H1 (cell line): Measurements from ENCODE around the gene SAFB2. TPM values are rescaled to one million over a fixed set of nuclear protein-coding genes. Genes with fewer than 3 reads are reported as not detected.

Experiments
- CTCF ChIA-PET: fragments of 300-600 bp; sonication (Branson Sonifier 250); formaldehyde crosslinking; loops from one replicate; lab custom pipeline; 2021; ENCODE audit not compliant: partially characterized antibody; lab: Charles Lee
- POLR2A ChIA-PET: fragments of 300-600 bp; sonication (Branson Sonifier 250); formaldehyde crosslinking; loops from one replicate; lab custom pipeline; 2021; ENCODE audit warnings: inconsistent platforms; ENCODE audit not compliant: partially characterized antibody; lab: Charles Lee
- DNase-seq, 2 experiments: peaks; one replicate each; pipeline versions ENCODE4 v3.0.0 to v3.0.0-alpha.2; 2010 to 2022; ENCODE audit warnings: low spot score in 2 of 2, low read depth in 1 of 2, mixed read lengths in 1 of 2
- FAIRE-seq: peaks from 2 replicates; lab custom pipeline; 2011; peaks lifted over from hg19 to GRCh38; lab: Jason Lieb, UNC
- H2AFZ ChIP-seq: 2 replicates; pipeline ENCODE4 v1.8.1; 2012; ENCODE audit warnings: low read length, inconsistent platforms
- H2AK5ac ChIP-seq: 2 replicates; pipeline ENCODE4 v1.6.1; 2013; ENCODE audit warnings: low read depth, low read length
- H2BK120ac ChIP-seq: replicated peaks from 2 replicates; pipeline ENCODE3; 2013; ENCODE audit warnings: low read depth, low read length, inconsistent platforms
- H2BK12ac ChIP-seq: 2 replicates; pipeline ENCODE4 v1.6.1; 2013; ENCODE audit warnings: low read depth, low read length
- H2BK15ac ChIP-seq: 2 replicates; pipeline ENCODE4 v1.6.1; 2013; ENCODE audit warnings: low read length
- H2BK20ac ChIP-seq: 2 replicates; pipeline ENCODE4 v1.6.1; 2013; ENCODE audit warnings: low read length
- H2BK5ac ChIP-seq: 2 replicates; pipeline ENCODE4 v1.6.1; 2013; ENCODE audit warnings: low read depth, low read length
- H3K14ac ChIP-seq: 2 replicates; pipeline ENCODE4 v1.6.1; 2013; ENCODE audit warnings: inconsistent platforms; ENCODE audit not compliant: insufficient read length
- H3K18ac ChIP-seq: 2 replicates; pipeline ENCODE4 v1.6.1; 2013; ENCODE audit warnings: low read length; ENCODE audit errors: extremely low read depth
- H3K23ac ChIP-seq: 2 replicates; pipeline ENCODE4 v1.6.1; 2013; ENCODE audit warnings: inconsistent platforms; ENCODE audit not compliant: insufficient read length
- H3K23me2 ChIP-seq: 2 replicates; pipeline ENCODE4 v1.6.1; 2013; ENCODE audit warnings: low read depth, low read length
- H3K27ac ChIP-seq: 2 replicates; pipeline ENCODE4 v1.6.1; 2011; ENCODE audit warnings: low read depth, low read length, inconsistent platforms
- H3K27me3 ChIP-seq, 4 experiments: replicated peaks in 1 of 4; 1 replicate in 1 of 4; 2 replicates in 3 of 4; pipeline versions ENCODE4 v1.6.1 to v1.8.1; 2011 to 2013; ENCODE audit warnings: low read length in 3 of 4, mild to moderate bottlenecking in 3 of 4, inconsistent platforms in 2 of 4, mixed read lengths in 2 of 4, moderate library complexity in 1 of 4; ENCODE audit not compliant: control insufficient read depth in 3 of 4, insufficient read depth in 3 of 4; ENCODE audit errors: extremely low read depth in 1 of 4
- H3K36me3 ChIP-seq, 4 experiments: 2 replicates each; pipeline versions ENCODE4 v1.6.1 to v1.8.1; 2011 to 2013; ENCODE audit warnings: mild to moderate bottlenecking in 4 of 4, low read length in 3 of 4, moderate library complexity in 2 of 4, control low read depth in 1 of 4, inconsistent platforms in 1 of 4; ENCODE audit not compliant: insufficient read depth in 4 of 4, control insufficient read depth in 2 of 4
- H3K4ac ChIP-seq: replicated peaks from 2 replicates; pipeline ENCODE3; 2013; ENCODE audit warnings: low read length, low read depth, mixed read lengths, inconsistent platforms; ENCODE audit not compliant: insufficient read length
- H3K4me1 ChIP-seq, 4 experiments: replicated peaks in 1 of 4; 1 replicate in 1 of 4; 2 replicates in 3 of 4; pipeline versions ENCODE4 v1.6.1 to v1.8.1; 2011 to 2013; ENCODE audit warnings: low read length in 3 of 4, inconsistent platforms in 2 of 4, mixed read lengths in 1 of 4; ENCODE audit not compliant: insufficient read depth in 4 of 4, control insufficient read depth in 3 of 4
- H3K4me2 ChIP-seq, 2 experiments: 2 replicates each; pipeline versions ENCODE4 v1.6.1 to v1.8.1; 2011 to 2013; ENCODE audit warnings: low read depth in 2 of 2, low read length in 2 of 2, control low read depth in 1 of 2, inconsistent platforms in 1 of 2, mild to moderate bottlenecking in 1 of 2; ENCODE audit not compliant: insufficient read depth in 1 of 2
- H3K4me3 ChIP-seq, 4 experiments: fragments of 200-600, 300-600 bp in 1 of 4; sonication (generic), shearing (Covaris generic), sonication (Bioruptor Twin) in 1 of 4; 2 replicates each; pipeline versions ENCODE4 v1.5.1 to v1.8.1; 2011 to 2016; ENCODE audit warnings: low read length in 4 of 4, low read depth in 3 of 4, control low read depth in 2 of 4, inconsistent platforms in 2 of 4, mild to moderate bottlenecking in 2 of 4, mixed read lengths in 1 of 4, moderate library complexity in 1 of 4; ENCODE audit not compliant: insufficient read depth in 2 of 4; ENCODE audit errors: extremely low read depth in 1 of 4
- H3K56ac ChIP-seq: replicated peaks from 2 replicates; pipeline ENCODE3; 2013; ENCODE audit warnings: low read depth, mild to moderate bottlenecking, mixed read lengths, low read length, inconsistent platforms; ENCODE audit not compliant: insufficient read length
- H3K79me1 ChIP-seq: 2 replicates; pipeline ENCODE4 v1.6.1; 2013; ENCODE audit warnings: low read depth, low read length, control low read depth
- H3K79me2 ChIP-seq, 2 experiments: 2 replicates each; pipeline versions ENCODE4 v1.6.1 to v1.8.1; 2012 to 2013; ENCODE audit warnings: low read length in 2 of 2, mild to moderate bottlenecking in 2 of 2, inconsistent platforms in 1 of 2; ENCODE audit not compliant: insufficient read depth in 2 of 2, control insufficient read depth in 1 of 2
- H3K9ac ChIP-seq, 4 experiments: replicated peaks in 1 of 4; 1 replicate in 1 of 4; 2 replicates in 3 of 4; pipeline versions ENCODE4 v1.6.1 to v1.8.1; 2011 to 2013; ENCODE audit warnings: low read depth in 3 of 4, low read length in 3 of 4, control low read depth in 2 of 4, mild to moderate bottlenecking in 2 of 4, moderate library complexity in 2 of 4, inconsistent platforms in 1 of 4; ENCODE audit errors: extremely low read depth in 1 of 4
- H3K9me3 ChIP-seq, 2 experiments: 2 replicates each; pipeline versions ENCODE4 v1.6.1 to v1.8.1; 2012 to 2013; ENCODE audit warnings: mild to moderate bottlenecking in 2 of 2, moderate library complexity in 2 of 2, control low read depth in 1 of 2, inconsistent platforms in 1 of 2, low read depth in 1 of 2, low read length in 1 of 2, mixed read lengths in 1 of 2; ENCODE audit not compliant: insufficient read depth in 2 of 2
- H4K20me1 ChIP-seq, 2 experiments: replicated peaks in 1 of 2; 2 replicates each; pipeline versions ENCODE3 to v1.8.1; 2011 to 2013; ENCODE audit warnings: inconsistent platforms in 2 of 2, low read length in 2 of 2, mild to moderate bottlenecking in 1 of 2; ENCODE audit not compliant: insufficient read depth in 2 of 2, control insufficient read depth in 1 of 2
- H4K5ac ChIP-seq: 2 replicates; pipeline ENCODE4 v1.6.1; 2013; ENCODE audit warnings: low read length, low read depth, mixed read lengths, inconsistent platforms; ENCODE audit not compliant: insufficient read length
- H4K8ac ChIP-seq: 2 replicates; pipeline ENCODE4 v1.8.0; 2013; ENCODE audit warnings: mild to moderate bottlenecking, moderate library complexity, low read length, inconsistent platforms; ENCODE audit not compliant: insufficient read depth; ENCODE audit errors: extremely low read depth
- H4K91ac ChIP-seq: replicated peaks from 2 replicates; pipeline ENCODE3; 2013; ENCODE audit warnings: low read length, mixed read lengths, inconsistent platforms; ENCODE audit not compliant: insufficient read length
- CBX5 ChIP-seq: fragments of 300-800, 300-1000 bp; sonication (generic); IDR thresholded peaks from 2 replicates; pipeline ENCODE4 v1.7.1; 2016; ENCODE audit warnings: antibody characterized with exemption, low read length, low read depth
- CREB1 ChIP-seq: IDR thresholded peaks from 2 replicates; pipeline ENCODE4 v1.6.1; 2012; ENCODE audit warnings: inconsistent platforms
- CTCF ChIP-seq, 3 experiments: IDR thresholded peaks; 1 replicate in 2 of 3; 2 replicates in 1 of 3; pipeline versions ENCODE4 v1.5.1 to v1.6.1; 2011; ENCODE audit warnings: low read length in 3 of 3, mild to moderate bottlenecking in 3 of 3, inconsistent platforms in 2 of 3, low read depth in 1 of 3, moderate library complexity in 1 of 3; ENCODE audit not compliant: insufficient read depth in 1 of 3; ENCODE audit errors: control extremely low read depth in 1 of 3
- JUND ChIP-seq: IDR thresholded peaks from 2 replicates; pipeline ENCODE4 v1.6.1; 2011; ENCODE audit warnings: mild to moderate bottlenecking, improper control_type of control experiment, low read length
- NANOG ChIP-seq: IDR thresholded peaks from 2 replicates; pipeline ENCODE4 v1.6.1; 2011; ENCODE audit warnings: low read length, low read depth, mild to moderate bottlenecking, inconsistent platforms; ENCODE audit not compliant: insufficient read depth, poor library complexity, severe bottlenecking
- PHF8 ChIP-seq: fragments of 200-600 bp; sonication (generic); conservative IDR thresholded peaks from 2 replicates; pipeline ENCODE4 v1.7.1; 2012; ENCODE audit warnings: low read depth, mild to moderate bottlenecking, inconsistent platforms, low read length, moderate library complexity
- RFX5 ChIP-seq: IDR thresholded peaks from 2 replicates; pipeline ENCODE4 v1.6.1; 2011; ENCODE audit warnings: low read depth, low read length, improper control_type of control experiment, borderline replicate concordance
- SIX5 ChIP-seq: IDR thresholded peaks from 2 replicates; pipeline ENCODE4 v1.6.1; 2011; ENCODE audit warnings: mild to moderate bottlenecking, low read depth, low read length
- SP1 ChIP-seq: IDR thresholded peaks from 2 replicates; pipeline ENCODE4 v1.6.1; 2011; ENCODE audit warnings: low read depth, low read length
- TAF7 ChIP-seq: optimal IDR thresholded peaks from 2 replicates; pipeline ENCODE3; 2011; ENCODE audit warnings: low read depth, mild to moderate bottlenecking, inconsistent platforms, low read length, moderate library complexity, borderline replicate concordance
- TEAD4 ChIP-seq: IDR thresholded peaks from 2 replicates; pipeline ENCODE4 v1.6.1; 2012; ENCODE audit warnings: low read depth, low read length, inconsistent platforms, mixed read lengths
- WGBS, 2 experiments: shearing (Covaris generic) in 1 of 2; methylation state at CpG; one replicate each; pipeline versions ENCODE4 v1.1.6 to v1.1.7; 2013 to 2015; ENCODE audit warnings: low lambda C conversion rate in 2 of 2, mixed read lengths in 2 of 2, inconsistent platforms in 1 of 2, low coverage in 1 of 2, missing lambda C conversion rate in 1 of 2; ENCODE audit not compliant: insufficient replicate concordance in 2 of 2, insufficient coverage in 1 of 2, insufficient read length in 1 of 2; ENCODE audit errors: extremely low coverage in 1 of 2, missing lambda C conversion rate in 1 of 2; 5-methylcytosine and 5-hydroxymethylcytosine counted together
- polyA plus RNA-seq, 7 experiments: library from polyadenylated mRNA; depleted of rRNA in 3 of 7; stranded (reverse) in 5 of 7; unstranded in 2 of 7; fragments of >200 nt in 5 of 7; fragments of 200-250 nt in 2 of 7; gene quantifications; 1 replicate in 5 of 7; 2 replicates in 1 of 7; 4 replicates in 1 of 7; pipeline versions ENCODE4 v1.2.1 to v1.2.3, GENCODE V29; 2011 to 2013; ENCODE audit warnings: missing spikeins in 2 of 7, mixed read lengths in 2 of 7
- total RNA-seq: library from RNA; stranded (reverse); fragmentation: NEBNext Ultra II Directional; extraction: Animal tissue kit (Norgen Biotek cat#: 25700); gene quantifications from 2 replicates; pipeline ENCODE4 v1.2.1, GENCODE V29; 2021

Gene SAFB2
- total and polyA plus RNA-seq, 2 of the 8 experiments (the other 6 are each of a cell fraction or from before 2014, with no cell fraction given): 14.8 to 63.8 TPM

GRCh38 chr19:5595745-5596144 is 26.8 kb downstream of the SAFB2 start:
- no peaks in the 10 kb centered on the region for H3K9me3 ChIP-seq
- H2BK20ac ChIP-seq: no peak overlapping the region
- no peak overlapping the region for H4K5ac ChIP-seq
- H3K4ac ChIP-seq: no peak overlapping the region
- H3K27ac ChIP-seq: no peak overlapping the region
- no peak overlapping the region for H3K4me3 ChIP-seq
- H2AFZ ChIP-seq: no peak overlapping the region
- H3K56ac ChIP-seq: no peak overlapping the region
- ChIA-PET CTCF (interaction anchor here (0.8 to 1.7 kb wide), 4 partner anchors 18 to 59 kb away, joined by 3 to 5 read pairs (median 3); no protein-coding TSS in a partner anchor), POLR2A (interaction anchor here (1.0 kb wide), 2 partner anchors 53 to 72 kb away, joined by 3 read pairs; no protein-coding TSS in a partner anchor)
- no peaks in the 10 kb centered on the region for H3K79me2 ChIP-seq
- H2BK15ac ChIP-seq: no peak overlapping the region
- 93% methylated on average over 9 of the region's 9 CpGs; no CpG with 5 or more reads in 1 of the 2 experiments for WGBS, 2 experiments
- no peak overlapping the region for H2BK12ac ChIP-seq
- H4K20me1 ChIP-seq: peaks cover 2 to 18% of the 10 kb centered on the region in 2 experiments
- H3K23me2 ChIP-seq: no peaks in the 10 kb centered on the region
- peaks cover 3% of the 10 kb centered on the region; the same call in 1 of the 2 replicates for H3K79me1 ChIP-seq
- no peak overlapping the region for H4K91ac ChIP-seq
- H3K27me3 ChIP-seq: no peaks in the 10 kb centered on the region
- H2BK5ac ChIP-seq: no peak overlapping the region
- H2BK120ac ChIP-seq: no peak overlapping the region
- H3K4me2 ChIP-seq: no peak overlapping the region
- no peak overlapping the region for H3K9ac ChIP-seq
- peaks cover 41 to 89% (median 77%) of the 10 kb centered on the region in 4 experiments for H3K36me3 ChIP-seq
- DNase-seq: no peak
- H3K4me1 ChIP-seq: no peaks in the 10 kb centered on the region
- H2AK5ac ChIP-seq: no peak overlapping the region
- FAIRE-seq: no peak
- no peak overlapping the region for H4K8ac ChIP-seq
- no peak overlapping the region for H3K18ac ChIP-seq
- no peak overlapping the region for H3K14ac ChIP-seq
- H3K23ac ChIP-seq: no peak overlapping the region
- TF ChIP-seq TEAD4: no peak
- TF ChIP-seq CBX5: no peak
- TF ChIP-seq RFX5: no peak
- no peak for TF ChIP-seq SP1
- no peak for TF ChIP-seq PHF8
- TF ChIP-seq CREB1: no peak
- TF ChIP-seq SIX5: no peak
- TF ChIP-seq CTCF (IDR thresholded peaks at IDR 0.05; ENCODE audit: control extremely low read depth in 1 of 3, insufficient read depth in 1 of 3, low read depth in 1 of 3, low read length in 3 of 3): no peak
- no peak for TF ChIP-seq TAF7
- no peak for TF ChIP-seq JUND
- no peak for TF ChIP-seq NANOG
